Lower lobe of right lung (tissue), 2 donors: Measurements from ENCODE around the gene MTOR. TPM values are rescaled to one million over a fixed set of nuclear protein-coding genes. Genes with fewer than 3 reads are reported as not detected.

Source experiments
- ATAC-seq, 2 donors: fragments of 200-7000 bp; cut with Tn5 transposase; one replicate each; pipeline ENCODE4 v1.9.1; 2020 to 2022; ENCODE audit warnings: mild to moderate bottlenecking in 2 of 2, moderate library complexity in 2 of 2
- DNase-seq: peaks from one replicate; pipeline ENCODE4 v3.0.0-alpha.2; 2020
- H3K27ac ChIP-seq: fragments of 200-600 bp; one replicate; pipeline ENCODE4 v1.8.0; 2022
- H3K27me3 ChIP-seq: fragments of 200-600 bp; one replicate; pipeline ENCODE4 v1.8.0; 2022; ENCODE audit warnings: low read depth
- H3K36me3 ChIP-seq: fragments of 200-600 bp; one replicate; pipeline ENCODE4 v1.8.0; 2022; ENCODE audit warnings: mild to moderate bottlenecking
- H3K4me1 ChIP-seq: fragments of 200-600 bp; one replicate; pipeline ENCODE4 v1.8.0; 2022
- H3K4me3 ChIP-seq: fragments of 200-600 bp; one replicate; pipeline ENCODE4 v1.8.0; 2022; ENCODE audit warnings: mild to moderate bottlenecking
- H3K9me3 ChIP-seq: fragments of 200-600 bp; one replicate; pipeline ENCODE4 v1.8.0; 2022
- CTCF ChIP-seq: fragments of 200-600 bp; IDR thresholded peaks from one replicate; pipeline ENCODE4 v1.8.0; 2022; ENCODE audit warnings: antibody characterized with exemption, mild to moderate bottlenecking
- intact Hi-C: fragments of 100-400 bp; cut with DNase I; formaldehyde crosslinking; loops from one replicate; pipeline ENCODE4 v1.11.0; 2022
- total RNA-seq: library from RNA; stranded (reverse); fragmentation: NEBNext Ultra II Directional; extraction: Animal tissue kit (Norgen Biotek cat#: 25700); gene quantifications from one replicate; pipeline ENCODE4 v1.2.1, GENCODE V29; 2021
- donor health status: DM: no; HTN: yes; CAD: no; lungs with severe emphysema.

Gene MTOR
- total RNA-seq, 1 donor from 2014 or later, result 33.7 TPM

DNA sequence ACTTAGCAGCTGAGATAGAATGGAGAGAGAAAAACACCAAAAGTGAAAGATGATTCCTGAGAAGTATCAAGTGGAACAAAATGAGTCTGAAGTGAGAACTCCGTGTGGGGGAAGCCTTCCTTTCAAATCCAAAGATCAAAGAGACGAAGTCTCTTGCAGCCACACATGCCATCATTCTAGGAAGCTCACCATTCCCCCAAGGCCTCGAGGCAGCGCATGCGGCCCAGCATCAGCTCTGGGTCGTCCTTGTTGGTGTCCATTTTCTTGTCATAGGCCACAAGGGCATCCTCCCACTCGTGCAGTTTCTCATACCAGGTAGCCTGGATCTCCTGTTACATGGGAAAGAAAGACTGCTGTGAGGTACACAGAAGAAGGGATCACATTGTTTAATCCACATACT lies 105.4 kb downstream of the MTOR start:
- H3K4me1 ChIP-seq, result peaks cover 5% of the 10 kb centered on the region
- ATAC-seq (no peak), DNase-seq (no peak)
- H3K27me3 ChIP-seq, result no peaks in the 10 kb centered on the region
- intact Hi-C loops, result no loop called here
- H3K27ac ChIP-seq, result no peak overlapping the region
- no peaks in the 10 kb centered on the region for H3K9me3 ChIP-seq
- H3K36me3 ChIP-seq, result peaks cover 49% of the 10 kb centered on the region
- no peak overlapping the region for H3K4me3 ChIP-seq
- TF ChIP-seq CTCF, result no peak

- Histone ChIP-seq H3K36me3 (peaks cover 48% of the 10 kb centered on the region), H3K4me3 (no peak overlapping the region), H3K9me3 (no peaks in the 10 kb centered on the region), H3K27ac (no peak overlapping the region), H3K27me3 (no peaks in the 10 kb centered on the region), H3K4me1 (peaks cover 8% of the 10 kb centered on the region)
- no peak for TF ChIP-seq CTCF
- DNase-seq, result no peak
- intact Hi-C loops, result no loop called here
- ATAC-seq, result no peak
These were observed 105.9 kb downstream of the MTOR start for GRCh38 chr1:11156441-11156840.

DNA sequence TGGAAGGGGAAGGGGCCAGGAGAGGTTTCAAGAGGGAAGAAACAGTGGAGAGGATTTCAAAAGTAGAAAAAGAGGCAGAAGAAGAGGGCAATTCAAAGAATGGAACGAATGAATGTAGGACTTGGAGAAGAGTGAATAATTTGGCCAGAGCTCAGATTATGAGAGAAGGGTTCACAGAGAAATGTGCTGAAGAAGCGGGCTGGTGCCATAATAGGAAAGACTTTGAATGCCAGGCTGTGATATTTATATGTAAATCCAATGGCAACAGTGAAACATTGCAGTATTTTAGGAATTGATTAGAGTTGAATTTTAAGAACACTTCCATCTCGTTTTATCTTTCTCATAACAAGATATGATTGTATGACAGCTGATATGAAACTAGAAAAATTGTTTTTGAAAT lies 109.2 kb downstream of the MTOR start:
- Histone ChIP-seq H3K27me3 (no peaks in the 10 kb centered on the region), H3K27ac (no peak overlapping the region), H3K4me1 (peaks cover 16% of the 10 kb centered on the region), H3K36me3 (peaks cover 62% of the 10 kb centered on the region), H3K9me3 (no peaks in the 10 kb centered on the region), H3K4me3 (no peak overlapping the region)
- intact Hi-C loops, result no loop called here
- no peak for TF ChIP-seq CTCF
- no peak for ATAC-seq
- no peak for DNase-seq

DNA sequence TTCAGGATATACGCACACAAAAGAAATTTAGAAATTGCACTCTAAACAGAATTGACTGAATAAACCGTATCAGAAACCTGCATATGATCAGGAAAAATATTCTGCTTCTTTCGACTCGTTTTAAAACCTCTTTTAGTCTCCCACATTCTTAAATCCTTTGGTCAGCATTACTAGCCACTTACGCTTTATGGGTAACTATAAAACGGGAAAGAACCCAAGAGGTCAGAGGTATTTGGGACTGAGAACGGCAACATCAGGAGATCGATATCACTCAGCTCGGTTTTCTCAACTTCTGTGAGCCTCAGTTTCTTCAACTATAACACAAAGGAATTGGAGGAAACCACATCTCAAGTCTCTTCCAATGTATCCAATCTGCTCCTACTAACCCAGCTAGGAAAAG lies 109.6 kb downstream of the MTOR start:
- peaks cover 66% of the 10 kb centered on the region for H3K36me3 ChIP-seq

GRCh38 chr1:11151826-11152612 lies 110.3 kb downstream of the MTOR start:
- H3K27ac ChIP-seq, result peak overlapping the region; percentile 2
- intact Hi-C loops, result no loop called here
- H3K4me1 ChIP-seq, result peaks cover 22% of the 10 kb centered on the region
- no peak overlapping the region for H3K4me3 ChIP-seq
- H3K27me3 ChIP-seq, result no peaks in the 10 kb centered on the region
- DNase-seq (no peak), ATAC-seq (peak; percentile 81 to 86)
- peaks cover 68% of the 10 kb centered on the region for H3K36me3 ChIP-seq
- no peaks in the 10 kb centered on the region for H3K9me3 ChIP-seq
- no peak for TF ChIP-seq CTCF

More for the DNA sequence above, 109.6 kb downstream of the MTOR start:
- intact Hi-C loops, result no loop called here
- Histone ChIP-seq H3K9me3 (no peaks in the 10 kb centered on the region), H3K4me3 (no peak overlapping the region), H3K4me1 (peaks cover 16% of the 10 kb centered on the region), H3K27me3 (no peaks in the 10 kb centered on the region), H3K27ac (no peak overlapping the region)
- TF ChIP-seq CTCF, result no peak
- DNase-seq, result no peak
- ATAC-seq, result no peak
